PFSK-1 (cell line): ENCODE measurements around the gene PCBP1.

Source experiments
- FOXP2 ChIP-seq: optimal IDR thresholded peaks from 2 replicates; pipeline ENCODE3; 2011; ENCODE audit warnings: borderline replicate concordance, control low read depth, inconsistent platforms; ENCODE audit not compliant: insufficient read depth; ENCODE audit errors: extremely low read length, extremely low read depth
- POLR2AphosphoS5 ChIP-seq: IDR thresholded peaks from 2 replicates; pipeline ENCODE4 v1.6.1; 2012; ENCODE audit warnings: low read depth, mild to moderate bottlenecking, control low read depth, low read length, moderate library complexity
- SIN3A ChIP-seq: IDR thresholded peaks from 2 replicates; pipeline ENCODE4 v1.6.1; 2012; ENCODE audit warnings: mild to moderate bottlenecking, low read length, moderate library complexity, borderline replicate concordance; ENCODE audit not compliant: insufficient read depth
- TAF1 ChIP-seq: IDR thresholded peaks from 2 replicates; pipeline ENCODE4 v1.6.1; 2012; ENCODE audit warnings: low read length, control low read depth, borderline replicate concordance; ENCODE audit not compliant: insufficient read depth
- TF ChIP-seq, protein P1 (sequence below), 2 experiments: IDR thresholded peaks; 2 replicates each; pipeline versions ENCODE4 v1.6.1 to v1.8.0; 2011 to 2012; ENCODE audit warnings: low read depth in 2 of 2, low read length in 2 of 2, control low read depth in 1 of 2, inconsistent platforms in 1 of 2, mild to moderate bottlenecking in 1 of 2, moderate library complexity in 1 of 2; ENCODE audit not compliant: insufficient read depth in 1 of 2

Gene PCBP1

DNA sequence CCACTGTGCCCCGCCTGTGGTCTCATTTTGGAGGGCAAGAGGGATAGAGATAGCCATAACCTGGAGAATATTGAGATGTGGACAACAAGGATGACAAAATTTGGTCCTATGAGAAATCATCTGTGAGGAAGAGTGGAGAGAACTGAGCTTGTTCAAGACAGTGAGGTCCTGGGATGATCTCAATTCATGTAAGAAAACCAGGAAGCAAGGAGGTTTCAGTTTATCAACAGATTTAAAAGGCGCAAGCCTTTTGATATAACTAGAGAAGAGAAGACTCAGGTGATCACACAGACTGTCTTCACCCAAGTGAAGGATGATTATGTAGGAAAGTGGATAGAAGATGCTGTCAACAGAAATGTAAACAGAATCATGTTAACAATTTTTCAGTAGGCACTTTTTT lies 39.1 kb downstream of the PCBP1 start:
- no peak for TF ChIP-seq POLR2AphosphoS5
- no peak for TF ChIP-seq SIN3A
- TF ChIP-seq TAF1 = no peak
- TF ChIP-seq, protein P1, sequence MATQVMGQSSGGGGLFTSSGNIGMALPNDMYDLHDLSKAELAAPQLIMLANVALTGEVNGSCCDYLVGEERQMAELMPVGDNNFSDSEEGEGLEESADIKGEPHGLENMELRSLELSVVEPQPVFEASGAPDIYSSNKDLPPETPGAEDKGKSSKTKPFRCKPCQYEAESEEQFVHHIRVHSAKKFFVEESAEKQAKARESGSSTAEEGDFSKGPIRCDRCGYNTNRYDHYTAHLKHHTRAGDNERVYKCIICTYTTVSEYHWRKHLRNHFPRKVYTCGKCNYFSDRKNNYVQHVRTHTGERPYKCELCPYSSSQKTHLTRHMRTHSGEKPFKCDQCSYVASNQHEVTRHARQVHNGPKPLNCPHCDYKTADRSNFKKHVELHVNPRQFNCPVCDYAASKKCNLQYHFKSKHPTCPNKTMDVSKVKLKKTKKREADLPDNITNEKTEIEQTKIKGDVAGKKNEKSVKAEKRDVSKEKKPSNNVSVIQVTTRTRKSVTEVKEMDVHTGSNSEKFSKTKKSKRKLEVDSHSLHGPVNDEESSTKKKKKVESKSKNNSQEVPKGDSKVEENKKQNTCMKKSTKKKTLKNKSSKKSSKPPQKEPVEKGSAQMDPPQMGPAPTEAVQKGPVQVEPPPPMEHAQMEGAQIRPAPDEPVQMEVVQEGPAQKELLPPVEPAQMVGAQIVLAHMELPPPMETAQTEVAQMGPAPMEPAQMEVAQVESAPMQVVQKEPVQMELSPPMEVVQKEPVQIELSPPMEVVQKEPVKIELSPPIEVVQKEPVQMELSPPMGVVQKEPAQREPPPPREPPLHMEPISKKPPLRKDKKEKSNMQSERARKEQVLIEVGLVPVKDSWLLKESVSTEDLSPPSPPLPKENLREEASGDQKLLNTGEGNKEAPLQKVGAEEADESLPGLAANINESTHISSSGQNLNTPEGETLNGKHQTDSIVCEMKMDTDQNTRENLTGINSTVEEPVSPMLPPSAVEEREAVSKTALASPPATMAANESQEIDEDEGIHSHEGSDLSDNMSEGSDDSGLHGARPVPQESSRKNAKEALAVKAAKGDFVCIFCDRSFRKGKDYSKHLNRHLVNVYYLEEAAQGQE (IDR thresholded peaks at IDR 0.05; ENCODE audit: insufficient read depth in 1 of 2, low read depth in 2 of 2, low read length in 2 of 2) = no peak
- no peak for TF ChIP-seq FOXP2

DNA sequence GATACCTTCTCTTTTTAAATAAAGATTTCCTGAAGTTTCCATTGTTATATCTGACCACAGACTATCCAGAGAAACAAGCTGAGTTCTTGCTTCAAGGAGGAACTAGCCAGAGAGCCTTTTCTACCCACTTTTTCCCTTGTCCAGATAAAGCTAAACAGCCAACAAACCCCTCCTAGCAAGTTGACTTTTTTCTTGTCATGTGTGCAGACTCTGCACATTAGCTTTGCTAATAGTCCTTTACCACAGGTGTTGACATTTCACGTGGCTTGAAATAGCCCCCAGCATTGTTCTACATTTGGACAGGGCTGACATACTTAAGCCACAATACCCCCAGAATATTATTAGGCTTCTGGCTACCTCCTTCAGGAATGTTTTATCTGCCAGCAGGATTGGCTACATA lies 40.7 kb downstream of the PCBP1 start:
- TF ChIP-seq TAF1 = no peak
- no peak for TF ChIP-seq FOXP2
- no peak for TF ChIP-seq POLR2AphosphoS5
- TF ChIP-seq SIN3A = no peak
- TF ChIP-seq, protein P1 (IDR thresholded peaks at IDR 0.05; ENCODE audit: insufficient read depth in 1 of 2, low read depth in 2 of 2, low read length in 2 of 2) = no peak

GRCh38 chr2:70132244-70133126 lies 45.2 kb downstream of the PCBP1 start:
- TF ChIP-seq, protein P1 (IDR thresholded peaks at IDR 0.05; ENCODE audit: insufficient read depth in 1 of 2, low read depth in 2 of 2, low read length in 2 of 2) = no peak
- peak; percentile 66 for TF ChIP-seq POLR2AphosphoS5
- no peak for TF ChIP-seq SIN3A
- TF ChIP-seq TAF1 = 0 out of 2 replicates have a peak, but pooled peaks have one; percentile 56
- no peak for TF ChIP-seq FOXP2

- TF ChIP-seq, protein P1 (IDR thresholded peaks at IDR 0.05; ENCODE audit: insufficient read depth in 1 of 2, low read depth in 2 of 2, low read length in 2 of 2) = no peak
These were observed 45.8 kb downstream of the PCBP1 start for GRCh38 chr2:70133127-70133452.
